HepG2 (cell line): ENCODE data around the gene GMPPA. TPM values are rescaled to one million over a fixed set of nuclear protein-coding genes. Genes with fewer than 3 reads are reported as not detected.

ENCODE experiments used
- ATRX ChIP-seq: sonication (generic); formaldehyde crosslinking; IDR thresholded peaks from 2 replicates; pipeline ENCODE4 v1.4.0; 2020; ENCODE audit warnings: missing genetic modification reagents, borderline replicate concordance
- FOXM1 ChIP-seq: sonication (generic); formaldehyde crosslinking; IDR thresholded peaks from 2 replicates; pipeline ENCODE4 v1.5.0; 2020; ENCODE audit warnings: missing genetic modification reagents
- HNF4G ChIP-seq, 2 experiments: sonication (generic) in 1 of 2; formaldehyde crosslinking in 1 of 2; IDR thresholded peaks; 2 replicates each; pipeline versions ENCODE4 v1.4.0 to v1.6.1; 2011 to 2020; ENCODE audit warnings: borderline replicate concordance in 2 of 2, low read depth in 2 of 2, mild to moderate bottlenecking in 2 of 2, low read length in 1 of 2, missing genetic modification reagents in 1 of 2, moderate library complexity in 1 of 2
- KDM1A ChIP-seq: IDR thresholded peaks from 2 replicates; pipeline ENCODE4 v1.6.1; 2016; ENCODE audit warnings: missing compliant biosample characterization
- KLF9 ChIP-seq: IDR thresholded peaks from 2 replicates; pipeline ENCODE4 v1.6.1; 2016; ENCODE audit warnings: low read depth
- PCBP1 ChIP-seq: fragments of 200-400 bp; formaldehyde crosslinking; IDR thresholded peaks from 2 replicates; pipeline ENCODE4 v1.6.1; 2017; ENCODE audit warnings: mild to moderate bottlenecking, low read depth, low read length, borderline replicate concordance
- POLR2AphosphoS5 ChIP-seq: IDR thresholded peaks from 2 replicates; pipeline ENCODE4 v1.6.1; 2012; ENCODE audit warnings: low read depth, low read length
- RAD51 ChIP-seq: fragments of 450-650 bp; IDR thresholded peaks from 2 replicates; pipeline ENCODE4 v1.6.1; 2016; ENCODE audit warnings: borderline replicate concordance
- RNF219 ChIP-seq: sonication (generic); formaldehyde crosslinking; IDR thresholded peaks from 2 replicates; pipeline ENCODE4 v1.5.0; 2020; ENCODE audit warnings: mild to moderate bottlenecking, missing genetic modification reagents
- TBL1XR1 ChIP-seq: fragments of 150-350 bp; IDR thresholded peaks from 2 replicates; pipeline ENCODE4 v1.6.1; 2014; ENCODE audit warnings: borderline replicate concordance, low read length; ENCODE audit not compliant: partially characterized antibody
- TBP ChIP-seq: sonication (generic); formaldehyde crosslinking; IDR thresholded peaks from 2 replicates; pipeline ENCODE4 v1.5.0; 2020; ENCODE audit warnings: missing genetic modification reagents
- THAP9 ChIP-seq: sonication (generic); formaldehyde crosslinking; IDR thresholded peaks from 2 replicates; pipeline ENCODE4; 2020; ENCODE audit warnings: missing genetic modification reagents, mild to moderate bottlenecking, borderline replicate concordance
- ZEB1 ChIP-seq: IDR thresholded peaks from 2 replicates; pipeline ENCODE4 v1.6.1; 2012; ENCODE audit warnings: mild to moderate bottlenecking, low read depth, inconsistent platforms; ENCODE audit not compliant: insufficient replicate concordance
- ZNF407 ChIP-seq: sonication (generic); formaldehyde crosslinking; IDR thresholded peaks from one replicate; pipeline ENCODE4 v1.5.1; 2020; ENCODE audit warnings: mild to moderate bottlenecking, missing genetic modification reagents; ENCODE audit errors: not compliant biosample characterization
- ZNF703 ChIP-seq: sonication (generic); formaldehyde crosslinking; IDR thresholded peaks from 2 replicates; pipeline ENCODE4 v1.5.1; 2020; ENCODE audit warnings: missing genetic modification reagents, mild to moderate bottlenecking, moderate library complexity, borderline replicate concordance
- polyA plus RNA-seq, 8 experiments: library from polyadenylated mRNA; depleted of rRNA in 3 of 8; stranded (reverse) in 7 of 8; unstranded in 1 of 8; fragments of >200 nt; fragmentation: Illumina TruSeq in 4 of 8; extraction: Trizol in 4 of 8; gene quantifications; 2 replicates each; pipeline versions ENCODE4 v1.2.1 to v1.2.3, GENCODE V29; 2011 to 2016; ENCODE audit warnings: low read depth in 4 of 8, missing spikeins in 1 of 8, mixed read lengths in 1 of 8; ENCODE audit not compliant: insufficient read depth in 1 of 8
- total RNA-seq, 5 experiments: library from RNA; depleted of rRNA; stranded (reverse); fragments of >200 nt; fragmentation: Illumina TruSeq; extraction: Trizol; gene quantifications; 2 replicates each; pipeline ENCODE4 v1.2.3, GENCODE V29; 2016; ENCODE audit warnings: low read depth in 1 of 5

GMPPA gene
- total and polyA plus RNA-seq, 2 of the 13 experiments (the other 11 are each of a cell fraction or from before 2014, with no cell fraction given) = 81.1 to 106 TPM

DNA sequence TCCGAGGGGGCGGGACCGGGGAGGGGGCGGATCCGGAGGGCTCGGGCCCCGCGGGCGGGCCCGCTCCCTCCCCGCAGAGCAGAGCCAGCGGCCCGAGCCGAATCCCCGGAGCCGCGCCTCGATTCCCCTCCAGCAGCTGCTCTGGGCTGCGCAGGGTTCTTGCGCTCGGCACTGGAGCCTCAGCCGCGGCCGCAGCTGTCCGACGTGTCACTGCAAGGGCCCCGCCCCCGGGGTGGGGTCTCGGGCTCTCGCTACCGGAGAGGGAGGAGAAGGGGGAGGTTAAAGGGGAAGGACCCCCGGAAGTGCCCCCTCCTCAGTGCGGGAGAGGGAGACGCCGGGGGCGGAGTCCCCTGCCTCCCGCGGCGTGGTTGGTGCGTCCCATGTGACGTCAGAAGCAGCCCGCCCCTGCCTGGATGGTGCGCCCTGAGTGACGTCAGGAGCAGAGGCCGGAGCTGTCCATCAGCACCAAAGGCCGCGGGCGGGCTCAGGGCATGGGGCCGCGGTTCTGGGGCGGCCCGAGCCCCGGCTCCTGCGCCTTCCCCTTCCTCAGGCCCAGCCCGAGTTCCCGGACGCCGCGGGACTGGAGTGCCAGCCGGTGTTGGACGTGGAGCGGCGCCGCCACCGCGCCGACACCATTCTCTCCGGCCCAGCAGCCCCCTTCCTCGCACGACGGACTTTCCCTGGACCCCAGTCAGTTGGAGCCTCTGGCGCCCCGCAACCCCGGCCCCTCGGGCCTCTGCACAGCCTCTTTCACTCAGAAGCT, 45.1 kb downstream of the GMPPA start, which contains the start of the genes CHPF and TMEM198 (continued):
- peak; percentile 93 for TF ChIP-seq POLR2AphosphoS5
- no peak for TF ChIP-seq KDM1A (CRISPR knock-in tag)
- TF ChIP-seq RNF219 = no peak
- TF ChIP-seq ATRX (CRISPR knock-in tag) = no peak
- peak; percentile 50 for TF ChIP-seq ZNF407 (CRISPR knock-in tag)
- TF ChIP-seq TBL1XR1 = no peak
- no peak for TF ChIP-seq ZNF703 (CRISPR knock-in tag)
- TF ChIP-seq FOXM1 (CRISPR knock-in tag) = 0 out of 2 replicates have a peak, but pooled peaks have one; percentile 70
- TF ChIP-seq HNF4G (IDR thresholded peaks at IDR 0.05; ENCODE audit: borderline replicate concordance, low read depth, low read length) = no peak
- no peak for TF ChIP-seq HNF4G (CRISPR knock-in tag; IDR thresholded peaks at IDR 0.05; ENCODE audit: borderline replicate concordance, low read depth)
- TF ChIP-seq ZEB1 = peak; percentile 25
- TF ChIP-seq KLF9 (CRISPR knock-in tag) = no peak
- TF ChIP-seq PCBP1 = peak; percentile 76
- peak; percentile 59; the same call in 1 of the 2 replicates for TF ChIP-seq THAP9 (CRISPR knock-in tag)
- TF ChIP-seq RAD51 = no peak
- TF ChIP-seq TBP (CRISPR knock-in tag) = peak; percentile 81; the same call in 1 of the 2 replicates
